HCT116 (cell line): ENCODE data around the gene GALNT2. TPM values are rescaled to one million over a fixed set of nuclear protein-coding genes. Genes with fewer than 3 reads are reported as not detected.

Experiments used
- ATAC-seq: fragments of 200-7000 bp; cut with Tn5 transposase; 2 replicates; pipeline ENCODE4 v1.9.1; 2020; ENCODE audit warnings: mild to moderate bottlenecking, moderate library complexity
- BruUV-seq: library from RNA; stranded (reverse); fragments of 400-500 nt; replicated peaks from 2 replicates; lab custom pipeline; 2021; lab: Mats Ljungman, UMichigan
- CTCF ChIA-PET: fragments of 300-600 bp; sonication (Branson Sonifier 250); formaldehyde crosslinking; loops from one replicate; lab custom pipeline; 2021; ENCODE audit warnings: antibody characterized with exemption; lab: Charles Lee
- POLR2A ChIA-PET: fragments of 300-600, 350-600 bp; sonication (Branson Sonifier 250); formaldehyde crosslinking; loops from one replicate; lab custom pipeline; 2021; ENCODE audit warnings: antibody characterized with exemption; lab: Charles Lee
- RAD21 ChIA-PET, 2 experiments: fragments of 300-600 bp; sonication (Branson Sonifier 250); formaldehyde crosslinking; loops; one replicate each; lab custom pipeline; 2023; ENCODE audit warnings: low total read pairs in 2 of 2; ENCODE audit not compliant: uncharacterized antibody in 2 of 2, unreplicated experiment in 2 of 2, low non-redundant PET in 1 of 2; lab: Charles Lee
- DNase-seq: peaks from one replicate; pipeline ENCODE4 v3.0.0-alpha.2; 2010; ENCODE audit warnings: low read depth, low spot score
- H2AFZ ChIP-seq: fragments of 200-600 bp; shearing (Covaris generic), sonication (generic); 2 replicates; pipeline ENCODE4 v1.6.1; 2017; ENCODE audit warnings: low read depth, mixed run types, mixed read lengths, antibody characterized with exemption, low read length; ENCODE audit not compliant: poor library complexity, severe bottlenecking
- H3K27ac ChIP-seq: 2 replicates; pipeline ENCODE4 v1.5.1; 2012; ENCODE audit warnings: low read depth, low read length
- H3K27me3 ChIP-seq: fragments of 200-600 bp; sonication (generic); 2 replicates; pipeline ENCODE4 v1.6.1; 2016; ENCODE audit warnings: mixed run types, low read length, mixed read lengths; ENCODE audit not compliant: insufficient read depth
- H3K36me3 ChIP-seq, 2 experiments: fragments of 200-500 bp in 1 of 2; fragments of 200-600 bp in 1 of 2; sonication (Bioruptor generic) in 1 of 2; sonication (generic) in 1 of 2; 2 replicates each; pipeline versions ENCODE4 v1.5.1 to v1.6.1; 2014 to 2016; ENCODE audit warnings: low read length in 2 of 2, inconsistent platforms in 1 of 2, mixed read lengths in 1 of 2, mixed run types in 1 of 2; ENCODE audit not compliant: insufficient read depth in 2 of 2, control insufficient read depth in 1 of 2
- H3K4me1 ChIP-seq, 2 experiments: fragments of 200-600 bp in 1 of 2; sonication (generic) in 1 of 2; 2 replicates each; pipeline versions ENCODE4 v1.5.1 to v1.6.1; 2012 to 2017; ENCODE audit warnings: low read length in 2 of 2, inconsistent platforms in 1 of 2, mild to moderate bottlenecking in 1 of 2, mixed read lengths in 1 of 2, mixed run types in 1 of 2, moderate library complexity in 1 of 2; ENCODE audit not compliant: insufficient read depth in 2 of 2, control insufficient read depth in 1 of 2
- H3K4me2 ChIP-seq: fragments of 200-600 bp; sonication (generic); 2 replicates; pipeline ENCODE4 v1.6.1; 2017; ENCODE audit warnings: mixed run types, low read length, mixed read lengths
- H3K4me3 ChIP-seq, 2 experiments: fragments of 200-600 bp in 1 of 2; sonication (generic) in 1 of 2; replicated peaks in 1 of 2; 2 replicates each; pipeline ENCODE4 v1.5.1; 2011 to 2016; ENCODE audit warnings: low read length in 2 of 2, control low read depth in 1 of 2, low read depth in 1 of 2, mild to moderate bottlenecking in 1 of 2, mixed read lengths in 1 of 2, mixed run types in 1 of 2
- H3K79me2 ChIP-seq: fragments of 200-600 bp; sonication (generic); 2 replicates; pipeline ENCODE4 v1.6.1; 2017; ENCODE audit warnings: mild to moderate bottlenecking, mixed run types, low read length, moderate library complexity, mixed read lengths; ENCODE audit not compliant: insufficient read depth
- H3K9ac ChIP-seq: fragments of 200-600 bp; sonication (generic); 2 replicates; pipeline ENCODE4 v1.6.1; 2016; ENCODE audit warnings: low read length, mixed read lengths
- H3K9me2 ChIP-seq: fragments of 200-600 bp; sonication (generic), shearing (Covaris generic); 2 replicates; pipeline ENCODE4 v1.6.1; 2017; ENCODE audit warnings: mixed run types, mild to moderate bottlenecking, moderate library complexity; ENCODE audit not compliant: insufficient read depth
- H3K9me3 ChIP-seq, 2 experiments: fragments of 200-500 bp in 1 of 2; fragments of 200-600 bp in 1 of 2; sonication (Bioruptor generic) in 1 of 2; sonication (generic) in 1 of 2; 2 replicates each; pipeline ENCODE4 v1.6.1; 2014 to 2017; ENCODE audit warnings: low read length in 2 of 2, mixed read lengths in 2 of 2, inconsistent platforms in 1 of 2, low read depth in 1 of 2, mild to moderate bottlenecking in 1 of 2, mixed run types in 1 of 2, moderate library complexity in 1 of 2; ENCODE audit not compliant: control insufficient read depth in 1 of 2, insufficient read depth in 1 of 2
- H4K20me1 ChIP-seq: fragments of 200-600 bp; sonication (generic), shearing (Covaris generic); 2 replicates; pipeline ENCODE4 v1.6.1; 2017; ENCODE audit warnings: mixed run types, mild to moderate bottlenecking, moderate library complexity; ENCODE audit not compliant: insufficient read depth
- ATF3 ChIP-seq: IDR thresholded peaks from 2 replicates; pipeline ENCODE4 v1.6.1; 2012
- CBX3 ChIP-seq: IDR thresholded peaks from 2 replicates; pipeline ENCODE4 v1.6.1; 2012; ENCODE audit warnings: low read depth
- EGR1 ChIP-seq: IDR thresholded peaks from 2 replicates; pipeline ENCODE4 v1.6.1; 2012; ENCODE audit warnings: low read depth
- ELF1 ChIP-seq: IDR thresholded peaks from 2 replicates; pipeline ENCODE4 v1.6.1; 2012; ENCODE audit warnings: low read depth, borderline replicate concordance
- EZH2 ChIP-seq: fragments of 200-600 bp; sonication (generic); IDR thresholded peaks from 2 replicates; pipeline ENCODE4 v1.6.1; 2017; ENCODE audit warnings: antibody characterized with exemption, mixed run types
- EZH2phosphoT487 ChIP-seq: fragments of 200-600 bp; IDR thresholded peaks from 2 replicates; pipeline ENCODE4 v1.6.1; 2018; ENCODE audit warnings: antibody characterized with exemption, borderline replicate concordance
- FOSL1 ChIP-seq: IDR thresholded peaks from 2 replicates; pipeline ENCODE4 v1.6.1; 2012; ENCODE audit warnings: low read depth
- JUND ChIP-seq: IDR thresholded peaks from 2 replicates; pipeline ENCODE4 v1.6.1; 2012
- MAX ChIP-seq: IDR thresholded peaks from 2 replicates; pipeline ENCODE4 v1.6.1; 2012
- POLR2A ChIP-seq: IDR thresholded peaks from 2 replicates; pipeline ENCODE4 v1.7.0; 2011; ENCODE audit warnings: borderline replicate concordance; ENCODE audit not compliant: insufficient read depth, insufficient read length; ENCODE audit errors: extremely low read depth
- POLR2AphosphoS5 ChIP-seq: IDR thresholded peaks from 2 replicates; pipeline ENCODE4 v1.6.1; 2011; ENCODE audit warnings: mild to moderate bottlenecking, low read depth, low read length, moderate library complexity
- RAD21 ChIP-seq: IDR thresholded peaks from 2 replicates; pipeline ENCODE4 v1.6.1; 2012; ENCODE audit warnings: low read depth, mild to moderate bottlenecking
- SIN3A ChIP-seq: IDR thresholded peaks from 2 replicates; pipeline ENCODE4 v1.6.1; 2012; ENCODE audit warnings: low read depth
- SP1 ChIP-seq: IDR thresholded peaks from 2 replicates; pipeline ENCODE4 v1.6.1; 2012; ENCODE audit warnings: low read depth
- TCF7L2 ChIP-seq: IDR thresholded peaks from 2 replicates; pipeline ENCODE4 v1.7.0; 2011; ENCODE audit warnings: borderline replicate concordance, inconsistent platforms; ENCODE audit not compliant: insufficient read depth, insufficient read length; ENCODE audit errors: extremely low read depth
- YY1 ChIP-seq: IDR thresholded peaks from 2 replicates; pipeline ENCODE4 v1.6.1; 2011; ENCODE audit warnings: low read length, low read depth, moderate library complexity, mild to moderate bottlenecking; ENCODE audit not compliant: insufficient replicate concordance; ENCODE audit errors: extremely low read depth
- ZBTB33 ChIP-seq: IDR thresholded peaks from 2 replicates; pipeline ENCODE4 v1.6.1; 2011; ENCODE audit warnings: mild to moderate bottlenecking, low read length, moderate library complexity; ENCODE audit not compliant: insufficient replicate concordance; ENCODE audit errors: extremely low read depth
- ZFX ChIP-seq: fragments of 450-650 bp; IDR thresholded peaks from 2 replicates; pipeline ENCODE4 v1.6.1; 2017
- ZNF274 ChIP-seq: fragments of 200-500 bp; sonication (Bioruptor generic); IDR thresholded peaks from 2 replicates; pipeline ENCODE4 v1.6.1; 2014; ENCODE audit warnings: mild to moderate bottlenecking, low read depth, low read length, inconsistent platforms
- intact Hi-C: fragments of 100-400 bp; cut with micrococcal nuclease; formaldehyde crosslinking; loops from 2 replicates; pipeline ENCODE4 v1.10.0; 2022
- total RNA-seq: library from RNA; stranded (reverse); gene quantifications from one replicate; pipeline ENCODE4 v1.2.1, GENCODE V29; 2021; ENCODE audit not compliant: unreplicated experiment

GALNT2 gene
- total RNA-seq, 1 experiment from 2014 or later = 40.8 TPM

- H4K20me1 ChIP-seq = no peaks in the 10 kb centered on the region
- H3K9me3 ChIP-seq = no peaks in the 10 kb centered on the region
- intact Hi-C loops = no loop called here
- H3K36me3 ChIP-seq = no peaks in the 10 kb centered on the region
- DNase-seq (peak; percentile 50), ATAC-seq (peak; percentile 49; the same call in 1 of the 2 replicates)
- ChIA-PET CTCF (interaction anchor here (1.1 kb wide), 1 partner anchor 459 kb away, joined by 3 read pairs; no protein-coding TSS in a partner anchor), POLR2A (no interaction called here), RAD21 (interaction anchor here in 1 of 2 experiments (0.7 kb wide), 1 partner anchor 188 kb away, joined by 3 read pairs; no protein-coding TSS in a partner anchor)
- H3K27me3 ChIP-seq = 0 out of 2 replicates have a peak, but pooled peaks cover 4% of the 10 kb centered on the region
- H3K9me2 ChIP-seq = no peaks in the 10 kb centered on the region
- BruUV-seq = no TSS peak
- H3K4me2 ChIP-seq = peak overlapping the region; percentile 30; the same call in 1 of the 2 replicates
- TF ChIP-seq YY1 = no peak
- no peak for TF ChIP-seq EGR1
- TF ChIP-seq SP1 = peak; percentile 59
- no peak for TF ChIP-seq POLR2A
- no peak for TF ChIP-seq ZNF274
- no peak for TF ChIP-seq ATF3
- TF ChIP-seq CBX3 = peak; percentile 80
- TF ChIP-seq POLR2AphosphoS5 = peak; percentile 74
- no peak for TF ChIP-seq EZH2phosphoT487
- peak; percentile 61 for TF ChIP-seq FOSL1
- TF ChIP-seq ZFX = no peak
- TF ChIP-seq MAX = peak; percentile 45; the same call in 1 of the 2 replicates
- peak; percentile 64 for TF ChIP-seq JUND
- TF ChIP-seq ZBTB33 = no peak
- TF ChIP-seq RAD21 = 0 out of 2 replicates have a peak, but pooled peaks have one; percentile 14
- no peak for TF ChIP-seq EZH2
- no peak for TF ChIP-seq ELF1
- TF ChIP-seq TCF7L2 = no peak
- TF ChIP-seq SIN3A = no peak
- no peak overlapping the region for H3K9ac ChIP-seq
- H2AFZ ChIP-seq = no peak overlapping the region
- H3K4me3 ChIP-seq = no peak overlapping the region
- no peaks in the 10 kb centered on the region for H3K79me2 ChIP-seq
- H3K27ac ChIP-seq = no peak overlapping the region
- peaks cover 3 to 21% of the 10 kb centered on the region in 2 experiments; a peak in 3 of 4 replicates for H3K4me1 ChIP-seq
Measured at GRCh38 chr1:230308039-230308438, 241.0 kb downstream of the GALNT2 start.
